GM23338 (cell line): ENCODE results near the gene URI1. TPM values are rescaled to one million over a fixed set of nuclear protein-coding genes. Genes with fewer than 3 reads are reported as not detected.

Source experiments
- ATAC-seq: fragments of 200-7000 bp; cut with Tn5 transposase; 3 replicates; pipeline ENCODE4 v1.9.1; 2020
- DNase-seq: peaks from one replicate; pipeline ENCODE4 v3.0.0-alpha.2; 2015; ENCODE audit warnings: low spot score
- H2AFZ ChIP-seq: fragments of 200-600 bp; sonication (generic); 2 replicates; pipeline ENCODE4 v1.8.0; 2016; ENCODE audit warnings: antibody characterized with exemption, mild to moderate bottlenecking, moderate library complexity
- H3F3A ChIP-seq: fragments of 200-600 bp; sonication (generic); replicated peaks from 2 replicates; pipeline ENCODE4 v1.8.0; 2017; ENCODE audit warnings: antibody characterized with exemption, mixed run types, low read depth
- H3K27ac ChIP-seq: fragments of 200-600 bp; sonication (generic); 2 replicates; pipeline ENCODE4 v1.6.1; 2016; ENCODE audit warnings: low read depth
- H3K27me3 ChIP-seq: fragments of 200-600 bp; sonication (generic); 2 replicates; pipeline ENCODE4 v1.8.0; 2016; ENCODE audit warnings: mild to moderate bottlenecking, mixed run types, moderate library complexity; ENCODE audit not compliant: insufficient read depth
- H3K36me3 ChIP-seq: fragments of 200-600 bp; sonication (generic); 2 replicates; pipeline ENCODE4 v1.8.0; 2016; ENCODE audit warnings: mild to moderate bottlenecking; ENCODE audit not compliant: insufficient read depth
- H3K4me1 ChIP-seq: fragments of 200-600 bp; sonication (generic); 2 replicates; pipeline ENCODE4 v1.8.0; 2016; ENCODE audit warnings: mild to moderate bottlenecking, moderate library complexity; ENCODE audit not compliant: insufficient read depth
- H3K4me2 ChIP-seq: fragments of 200-600 bp; sonication (generic); 2 replicates; pipeline ENCODE4 v1.7.1; 2017; ENCODE audit warnings: mixed run types
- H3K4me3 ChIP-seq: fragments of 200-600 bp; sonication (generic); 2 replicates; pipeline ENCODE4 v1.6.1; 2016; ENCODE audit warnings: mixed run types
- H3K79me2 ChIP-seq: fragments of 200-600 bp; sonication (generic); replicated peaks from 2 replicates; pipeline ENCODE4 v1.8.0; 2017; ENCODE audit warnings: mild to moderate bottlenecking; ENCODE audit not compliant: insufficient read depth
- H3K9me2 ChIP-seq: fragments of 200-600 bp; sonication (generic); 2 replicates; pipeline ENCODE4 v1.8.0; 2017; ENCODE audit not compliant: insufficient read depth
- H4K20me1 ChIP-seq: fragments of 200-600 bp; sonication (generic); replicated peaks from 2 replicates; pipeline ENCODE4 v1.8.0; 2017; ENCODE audit warnings: mild to moderate bottlenecking; ENCODE audit not compliant: insufficient read depth
- H3K27ac Mint-ChIP-seq: 2 replicates; pipeline ENCODE4 v1.8.0; 2020; ENCODE audit warnings: inconsistent platforms, mild to moderate bottlenecking, moderate library complexity, mixed read lengths
- H3K27me3 Mint-ChIP-seq: 3 replicates; pipeline ENCODE4 v1.8.0; 2022; ENCODE audit warnings: low read depth, mild to moderate bottlenecking, moderate library complexity, mixed read lengths, inconsistent platforms; ENCODE audit not compliant: insufficient read depth, poor library complexity
- H3K36me3 Mint-ChIP-seq: 3 replicates; pipeline ENCODE4 v1.8.0; 2021; ENCODE audit warnings: low read depth, mild to moderate bottlenecking, inconsistent platforms, moderate library complexity, mixed read lengths
- H3K4me1 Mint-ChIP-seq: 3 replicates; pipeline ENCODE4 v1.8.0; 2020; ENCODE audit warnings: mild to moderate bottlenecking, inconsistent platforms, mixed read lengths
- H3K4me3 Mint-ChIP-seq: 3 replicates; pipeline ENCODE4 v1.8.0; 2021; ENCODE audit warnings: moderate library complexity, mild to moderate bottlenecking, inconsistent platforms, mixed read lengths
- H3K9me3 Mint-ChIP-seq: 3 replicates; pipeline ENCODE4 v1.8.0; 2020; ENCODE audit warnings: moderate library complexity, mild to moderate bottlenecking, inconsistent platforms, mixed read lengths
- CREB1 ChIP-seq: fragments of 250-450 bp; sonication (Bioruptor Pico); IDR thresholded peaks from 2 replicates; pipeline ENCODE4 v1.5.0; 2020; ENCODE audit warnings: low read depth, mild to moderate bottlenecking, moderate library complexity
- EZH2 ChIP-seq: fragments of 200-600 bp; sonication (generic); IDR thresholded peaks from one replicate; pipeline ENCODE4 v1.8.0; 2017; ENCODE audit warnings: antibody characterized with exemption, mild to moderate bottlenecking, low read depth; ENCODE audit not compliant: unreplicated experiment
- EZH2phosphoT487 ChIP-seq: fragments of 200-600 bp; sonication (generic); IDR thresholded peaks from one replicate; pipeline ENCODE4 v1.8.1; 2018; ENCODE audit warnings: antibody characterized with exemption; ENCODE audit not compliant: unreplicated experiment
- JUNB ChIP-seq: IDR thresholded peaks from one replicate; pipeline ENCODE4 v1.6.1; 2016; ENCODE audit warnings: antibody characterized with exemption; ENCODE audit not compliant: unreplicated experiment
- NANOG ChIP-seq: IDR thresholded peaks from 2 replicates; pipeline ENCODE4 v1.6.1; 2016; ENCODE audit warnings: antibody characterized with exemption, borderline replicate concordance
- REST ChIP-seq: IDR thresholded peaks from one replicate; pipeline ENCODE4 v1.6.1; 2018; ENCODE audit warnings: antibody characterized with exemption; ENCODE audit not compliant: unreplicated experiment
- ZNF114 ChIP-seq: fragments of 250-450 bp; sonication (Bioruptor Pico); IDR thresholded peaks from 2 replicates; pipeline ENCODE4 v1.5.0; 2020; ENCODE audit warnings: mild to moderate bottlenecking, moderate library complexity
- ZNF331 ChIP-seq: fragments of 250-450 bp; sonication (Bioruptor Pico); IDR thresholded peaks from 2 replicates; pipeline ENCODE4 v1.5.0; 2020; ENCODE audit warnings: low read depth, mild to moderate bottlenecking, moderate library complexity
- ZNF462 ChIP-seq: fragments of 250-450 bp; sonication (Bioruptor Pico); IDR thresholded peaks from 2 replicates; pipeline ENCODE4 v1.5.0; 2020; ENCODE audit warnings: mild to moderate bottlenecking, moderate library complexity
- polyA plus RNA-seq: library from polyadenylated mRNA; unstranded; fragments of >200 nt; fragmentation: Nextera tagmentation; extraction: Ambion mirVana; gene quantifications from 2 replicates; pipeline ENCODE4 v1.2.1, GENCODE V29; 2016
- total RNA-seq: library from RNA; depleted of rRNA; stranded (reverse); fragments of >200 nt; shearing (Covaris generic); gene quantifications from 2 replicates; pipeline ENCODE4 v1.2.3, GENCODE V29; 2014
- TF ChIP-seq, protein P1 (sequence below): IDR thresholded peaks from 2 replicates; pipeline ENCODE4 v1.6.1; 2016; ENCODE audit warnings: antibody characterized with exemption

Gene URI1
- total and polyA plus RNA-seq, 2 experiments from 2014 or later = 27.6 to 68.4 TPM

DNA sequence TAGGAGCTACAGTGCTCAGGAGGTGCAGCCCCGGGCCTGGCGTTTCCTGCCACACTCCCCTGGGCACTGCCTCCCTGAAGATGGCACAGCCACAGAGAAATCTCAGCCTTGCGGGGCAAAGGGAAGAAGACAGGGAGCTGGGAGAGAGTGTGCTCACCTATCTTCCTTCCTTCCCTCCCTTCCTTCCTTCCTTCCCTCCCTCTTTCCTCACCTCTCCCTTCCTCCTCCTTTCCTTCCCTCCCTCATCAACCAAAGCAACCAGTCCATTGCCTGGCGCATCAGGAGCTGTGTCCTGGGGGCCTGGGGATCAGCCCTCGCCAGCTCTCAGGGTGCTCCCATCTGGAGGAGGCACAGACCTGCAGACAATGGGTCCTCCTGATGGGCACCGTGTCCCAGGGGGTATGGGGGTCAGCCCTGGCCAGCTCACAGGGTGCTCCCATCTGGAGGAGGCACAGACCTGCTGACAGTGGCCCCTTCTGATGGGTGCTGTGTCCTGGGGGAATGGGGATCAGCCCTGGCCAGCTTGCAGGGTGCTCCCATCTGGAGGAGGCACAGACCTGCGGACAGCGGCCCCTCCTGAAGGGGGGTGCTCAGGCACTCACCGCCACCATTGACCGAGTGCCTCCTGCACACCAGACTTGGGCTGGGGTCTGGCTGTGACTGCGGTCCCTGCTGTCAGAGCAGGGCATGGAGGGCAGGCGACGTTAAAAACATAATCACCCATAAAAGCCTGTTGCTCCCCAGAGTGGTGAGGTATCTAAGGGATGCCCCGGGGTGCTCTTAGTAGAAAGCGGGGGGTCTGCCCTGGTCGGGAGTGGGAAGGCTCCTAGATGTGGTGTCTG lies 120.2 kb downstream of the URI1 start:
- H3K4me3 ChIP-seq = no peak overlapping the region
- no peaks in the 10 kb centered on the region for H3K4me1 ChIP-seq
- peaks cover 1% of the 10 kb centered on the region for H3K27me3 Mint-ChIP-seq
- no peaks in the 10 kb centered on the region for H3K4me1 Mint-ChIP-seq
- no peaks in the 10 kb centered on the region for H3K36me3 ChIP-seq
- no peaks in the 10 kb centered on the region for H3K27me3 ChIP-seq
- no peak overlapping the region for H2AFZ ChIP-seq
- DNase-seq (no peak), ATAC-seq (no peak)
- no peak for TF ChIP-seq ZNF114
- no peak for TF ChIP-seq REST
- TF ChIP-seq CREB1 (CRISPR knock-in tag) = no peak
- TF ChIP-seq JUNB = no peak
- TF ChIP-seq, protein P1, sequence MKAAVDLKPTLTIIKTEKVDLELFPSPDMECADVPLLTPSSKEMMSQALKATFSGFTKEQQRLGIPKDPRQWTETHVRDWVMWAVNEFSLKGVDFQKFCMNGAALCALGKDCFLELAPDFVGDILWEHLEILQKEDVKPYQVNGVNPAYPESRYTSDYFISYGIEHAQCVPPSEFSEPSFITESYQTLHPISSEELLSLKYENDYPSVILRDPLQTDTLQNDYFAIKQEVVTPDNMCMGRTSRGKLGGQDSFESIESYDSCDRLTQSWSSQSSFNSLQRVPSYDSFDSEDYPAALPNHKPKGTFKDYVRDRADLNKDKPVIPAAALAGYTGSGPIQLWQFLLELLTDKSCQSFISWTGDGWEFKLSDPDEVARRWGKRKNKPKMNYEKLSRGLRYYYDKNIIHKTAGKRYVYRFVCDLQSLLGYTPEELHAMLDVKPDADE = no peak
- no peak for TF ChIP-seq EZH2phosphoT487
- no peak for TF ChIP-seq NANOG
- no peak for TF ChIP-seq ZNF462 (CRISPR knock-in tag)
- no peak for TF ChIP-seq ZNF331
- no peak for TF ChIP-seq EZH2
- H3F3A ChIP-seq = no peaks in the 10 kb centered on the region
- no peak overlapping the region for H3K27ac Mint-ChIP-seq
- H3K9me3 Mint-ChIP-seq = no peaks in the 10 kb centered on the region
- H3K79me2 ChIP-seq = no peaks in the 10 kb centered on the region
- no peak overlapping the region for H3K27ac ChIP-seq
- no peaks in the 10 kb centered on the region for H4K20me1 ChIP-seq
- no peak overlapping the region for H3K4me2 ChIP-seq
- H3K4me3 Mint-ChIP-seq = no peak overlapping the region
- no peaks in the 10 kb centered on the region for H3K36me3 Mint-ChIP-seq
- H3K9me2 ChIP-seq = no peaks in the 10 kb centered on the region
